Sigmoid colon (tissue), 7 donors: ENCODE data around the gene PTPRB. TPM values are rescaled to one million over a fixed set of nuclear protein-coding genes. Genes with fewer than 3 reads are reported as not detected.

Experiments
- DNase-seq: peaks from one replicate; pipeline ENCODE4 v3.0.0-alpha.2; 2019
- H3K27ac ChIP-seq, 4 donors: fragments of 200-600 bp; sonication (generic); one replicate each; pipeline ENCODE4 v1.5.1; 2016 to 2019; ENCODE audit warnings: mild to moderate bottlenecking in 1 of 4
- H3K27me3 ChIP-seq, 3 donors: fragments of 200-600 bp; sonication (generic); one replicate each; pipeline ENCODE4 v1.5.1; 2019; ENCODE audit warnings: mild to moderate bottlenecking in 1 of 3
- H3K36me3 ChIP-seq, 4 donors: fragments of 200-600 bp; sonication (generic); one replicate each; pipeline ENCODE4 v1.5.1; 2016 to 2019
- H3K4me1 ChIP-seq, 4 donors: fragments of 200-600 bp; sonication (generic); one replicate each; pipeline ENCODE4 v1.5.1; 2017 to 2019
- H3K4me3 ChIP-seq, 4 donors: fragments of 200-600 bp; sonication (generic); one replicate each; pipeline ENCODE4 v1.5.1; 2017 to 2019; ENCODE audit warnings: mild to moderate bottlenecking in 2 of 4, moderate library complexity in 1 of 4
- H3K9me3 ChIP-seq, 4 donors: fragments of 200-600 bp in 3 of 4; sonication (generic) in 3 of 4; one replicate each; pipeline versions ENCODE4 v1.5.1 to v1.6.1; 2013 to 2019
- EP300 ChIP-seq, 4 donors: sonication (generic); formaldehyde crosslinking; IDR thresholded peaks; one replicate each; pipeline ENCODE4 v1.6.1; 2017; ENCODE audit warnings: antibody characterized with exemption in 4 of 4
- POLR2A ChIP-seq, 2 donors: fragments of 450-650 bp; IDR thresholded peaks; one replicate each; pipeline ENCODE4 v1.6.1; 2016; ENCODE audit warnings: antibody characterized with exemption in 2 of 2, mild to moderate bottlenecking in 2 of 2, moderate library complexity in 2 of 2
- POLR2AphosphoS5 ChIP-seq, 4 donors: sonication (generic); formaldehyde crosslinking; IDR thresholded peaks; one replicate each; pipeline ENCODE4 v1.6.1; 2017; ENCODE audit warnings: antibody characterized with exemption in 4 of 4
- WGBS, 2 donors: extraction: QIAGEN DNeasy Blood & Tissue Kit; methylation state at CpG; one replicate each; pipeline ENCODE4 v1.1.7; 2013; 5-methylcytosine and 5-hydroxymethylcytosine counted together
- intact Hi-C: fragments of 100-400 bp; cut with DNase I; formaldehyde crosslinking; loops from one replicate; pipeline ENCODE4 v1.15.1; 2023
- polyA plus RNA-seq, 3 donors: library from polyadenylated mRNA; stranded (reverse); fragments of 200-250 nt; gene quantifications; one replicate each; pipeline ENCODE4 v1.2.3, GENCODE V29; 2013
- total RNA-seq, 4 donors: library from RNA; depleted of rRNA; stranded (reverse); fragments of >200 nt; gene quantifications; one replicate each; pipeline ENCODE4 v1.1.0, GENCODE V29; 2016
- TF ChIP-seq, protein P1 (sequence below), 4 experiments: fragments of 450-650 bp in 3 of 4; fragments of 200-600 bp in 1 of 4; IDR thresholded peaks; one replicate each; pipeline ENCODE4 v1.5.1; 2016 to 2019; ENCODE audit warnings: antibody characterized with exemption in 4 of 4, mild to moderate bottlenecking in 3 of 4, moderate library complexity in 2 of 4
- donor health status: healthy with polysubstance abuse.
- donor health status: Bipolar disorder and iron deficiency.
- donor health status: healthy.

The PTPRB gene
- total and polyA plus RNA-seq, 7 donors, result 1.6 to 31.9 (median 15.8) TPM

DNA sequence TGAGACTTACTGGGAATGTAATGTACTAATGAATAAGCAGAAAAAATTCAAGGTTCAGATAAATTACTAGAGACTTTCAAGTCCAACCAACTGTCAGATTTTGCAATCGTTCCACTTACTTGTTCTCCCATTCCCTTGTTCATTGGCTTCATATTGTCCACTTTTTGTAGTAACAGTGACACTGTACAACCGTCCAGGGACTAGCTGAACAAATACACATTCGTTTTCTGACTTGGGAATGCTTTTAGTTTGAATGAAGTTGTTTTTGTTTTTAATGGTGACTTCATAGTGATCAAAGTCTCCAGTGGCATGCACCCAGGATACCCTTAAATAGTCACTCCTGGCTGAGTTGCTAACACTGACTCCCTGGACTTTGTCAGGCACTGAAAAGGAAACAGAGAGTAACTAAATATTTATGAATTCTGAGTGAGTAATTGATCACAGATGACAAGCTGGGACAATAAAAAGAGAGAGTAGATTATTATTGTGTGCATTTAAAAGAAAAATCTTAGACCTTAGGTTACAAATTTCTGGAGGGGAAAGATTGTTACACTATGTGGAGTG is 65.4 kb downstream of the PTPRB start:
- Histone ChIP-seq H3K9me3 (no peaks in the 10 kb centered on the region), H3K4me3 (no peak overlapping the region), H3K4me1 (peaks cover 0 to 19% (median 15%) of the 10 kb centered on the region in 4 donors), H3K27me3 (peaks cover 0 to 7% (median 0%) of the 10 kb centered on the region in 3 donors), H3K27ac (peak overlapping the region in 1 of 4 donors; percentile 36), H3K36me3 (no peaks in the 10 kb centered on the region)
- no peak for TF ChIP-seq POLR2A (IDR thresholded peaks at IDR 0.05)
- peak in 1 of 4 donors; percentile 6 for TF ChIP-seq EP300 (IDR thresholded peaks at IDR 0.05)
- TF ChIP-seq, protein P1, sequence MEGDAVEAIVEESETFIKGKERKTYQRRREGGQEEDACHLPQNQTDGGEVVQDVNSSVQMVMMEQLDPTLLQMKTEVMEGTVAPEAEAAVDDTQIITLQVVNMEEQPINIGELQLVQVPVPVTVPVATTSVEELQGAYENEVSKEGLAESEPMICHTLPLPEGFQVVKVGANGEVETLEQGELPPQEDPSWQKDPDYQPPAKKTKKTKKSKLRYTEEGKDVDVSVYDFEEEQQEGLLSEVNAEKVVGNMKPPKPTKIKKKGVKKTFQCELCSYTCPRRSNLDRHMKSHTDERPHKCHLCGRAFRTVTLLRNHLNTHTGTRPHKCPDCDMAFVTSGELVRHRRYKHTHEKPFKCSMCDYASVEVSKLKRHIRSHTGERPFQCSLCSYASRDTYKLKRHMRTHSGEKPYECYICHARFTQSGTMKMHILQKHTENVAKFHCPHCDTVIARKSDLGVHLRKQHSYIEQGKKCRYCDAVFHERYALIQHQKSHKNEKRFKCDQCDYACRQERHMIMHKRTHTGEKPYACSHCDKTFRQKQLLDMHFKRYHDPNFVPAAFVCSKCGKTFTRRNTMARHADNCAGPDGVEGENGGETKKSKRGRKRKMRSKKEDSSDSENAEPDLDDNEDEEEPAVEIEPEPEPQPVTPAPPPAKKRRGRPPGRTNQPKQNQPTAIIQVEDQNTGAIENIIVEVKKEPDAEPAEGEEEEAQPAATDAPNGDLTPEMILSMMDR (IDR thresholded peaks at IDR 0.05), result no peak
- peak in 3 of 4 donors; percentile 48 to 70 (median 68) for TF ChIP-seq POLR2AphosphoS5 (IDR thresholded peaks at IDR 0.05)
- intact Hi-C loops, result loop anchor here (2.0 kb wide), 1 partner anchor 329 kb away; the partner anchor contains the start of gene CNOT2
- DNase-seq, result no peak
- 72 to 74% methylated on average over 3 of the region's 3 CpGs for WGBS, 2 donors

- 93 to 96% methylated on average over 8 of the region's 8 CpGs for WGBS, 2 donors
- Histone ChIP-seq H3K36me3 (no peaks in the 10 kb centered on the region), H3K4me3 (no peak overlapping the region), H3K9me3 (no peaks in the 10 kb centered on the region), H3K27me3 (peaks cover 0 to 7% (median 0%) of the 10 kb centered on the region in 3 donors), H3K4me1 (peaks cover 0 to 19% (median 14%) of the 10 kb centered on the region in 4 donors), H3K27ac (peak overlapping the region in 1 of 4 donors; percentile 36)
- TF ChIP-seq EP300 (IDR thresholded peaks at IDR 0.05), result no peak
- TF ChIP-seq POLR2AphosphoS5 (IDR thresholded peaks at IDR 0.05), result peak in 1 of 4 donors; percentile 65
- DNase-seq, result no peak
- intact Hi-C loops, result loop anchor here (2.0 kb wide), 1 partner anchor 328 kb away; the partner anchor contains the start of gene CNOT2
These were observed 66.2 kb downstream of the PTPRB start for GRCh38 chr12:70571029-70571428.

DNA sequence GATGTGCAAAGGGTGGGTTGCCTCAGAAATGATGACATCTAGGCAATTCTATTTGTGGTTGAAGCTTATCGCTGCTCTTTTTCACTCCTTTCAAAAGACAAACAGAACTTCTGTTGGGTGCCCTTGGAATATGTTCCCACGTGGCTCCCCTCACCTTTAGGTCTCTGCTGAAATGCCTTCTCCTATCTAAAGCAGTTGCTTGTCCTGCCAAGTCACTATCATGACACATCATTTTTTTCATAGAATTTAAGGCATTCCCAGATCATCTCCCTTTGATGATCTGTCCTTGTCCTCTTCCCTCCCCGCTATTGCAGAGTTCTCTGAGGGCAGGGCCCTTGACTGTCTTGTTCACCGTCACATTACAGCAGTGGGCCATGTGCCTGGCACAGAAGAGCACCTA is 75.7 kb downstream of the PTPRB start:
- intact Hi-C loops, result no loop called here
- 92% methylated on average over 4 of the region's 4 CpGs for WGBS, 2 donors
- H3K27ac ChIP-seq, result no peak overlapping the region
- H3K4me3 ChIP-seq, result no peak overlapping the region
- no peaks in the 10 kb centered on the region for H3K4me1 ChIP-seq
- H3K9me3 ChIP-seq, result no peaks in the 10 kb centered on the region
- H3K36me3 ChIP-seq, result no peaks in the 10 kb centered on the region
- TF ChIP-seq POLR2A (IDR thresholded peaks at IDR 0.05) (no peak), EP300 (IDR thresholded peaks at IDR 0.05) (no peak)
- TF ChIP-seq, protein P1 (IDR thresholded peaks at IDR 0.05), result no peak
- DNase-seq, result no peak
- H3K27me3 ChIP-seq, result no peaks in the 10 kb centered on the region

- 32 to 74% methylated on average over 7 of the region's 7 CpGs for WGBS, 2 donors
- Histone ChIP-seq H3K4me1 (no peaks in the 10 kb centered on the region), H3K9me3 (no peaks in the 10 kb centered on the region), H3K4me3 (no peak overlapping the region), H3K27me3 (no peaks in the 10 kb centered on the region), H3K36me3 (no peaks in the 10 kb centered on the region), H3K27ac (no peak overlapping the region)
- TF ChIP-seq POLR2AphosphoS5 (IDR thresholded peaks at IDR 0.05) (no peak), POLR2A (IDR thresholded peaks at IDR 0.05) (no peak), EP300 (IDR thresholded peaks at IDR 0.05) (no peak)
- TF ChIP-seq, protein P1 (IDR thresholded peaks at IDR 0.05), result no peak
- intact Hi-C loops, result no loop called here
- DNase-seq, result no peak
These were observed 76.6 kb downstream of the PTPRB start for GRCh38 chr12:70560671-70561070.

DNA sequence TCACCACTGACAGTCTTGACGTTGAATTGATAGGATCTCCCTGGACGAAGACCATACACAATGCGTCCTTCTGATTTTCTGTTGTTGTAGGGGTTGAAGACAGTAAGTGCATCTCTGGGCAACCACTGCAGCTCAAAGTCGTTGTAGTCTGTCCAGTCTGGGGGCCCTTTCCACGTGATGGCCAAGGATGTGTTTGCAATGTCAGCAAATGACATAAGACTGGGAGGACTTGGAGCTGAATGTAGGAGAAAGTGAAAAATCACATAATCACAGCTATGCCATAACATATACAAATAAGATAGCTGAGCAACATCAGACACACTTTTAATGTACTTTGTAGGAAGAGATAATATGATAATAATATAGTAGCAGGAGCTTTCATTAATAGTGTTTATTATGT is 77.8 kb downstream of the PTPRB start:
- TF ChIP-seq POLR2A (IDR thresholded peaks at IDR 0.05) (no peak), POLR2AphosphoS5 (IDR thresholded peaks at IDR 0.05) (no peak), EP300 (IDR thresholded peaks at IDR 0.05) (no peak)
- TF ChIP-seq, protein P1 (IDR thresholded peaks at IDR 0.05), result no peak
- no peak for DNase-seq
- Histone ChIP-seq H3K27ac (no peak overlapping the region), H3K36me3 (no peaks in the 10 kb centered on the region), H3K4me3 (no peak overlapping the region), H3K9me3 (no peaks in the 10 kb centered on the region), H3K27me3 (no peaks in the 10 kb centered on the region), H3K4me1 (no peaks in the 10 kb centered on the region)
- 90 to 92% methylated on average over 5 of the region's 5 CpGs for WGBS, 2 donors
- intact Hi-C loops, result no loop called here
